Measurements from ENCODE around the gene RPS5.

GRCh38 chr19:58338825-58339558 is 48.1 kb upstream of the RPS5 start:
- no peak for TF ChIP-seq CTCF (IDR thresholded peaks at IDR 0.05; ENCODE audit: low read depth, low read length)
- no peak for TF ChIP-seq EZH2phosphoT487 (IDR thresholded peaks at IDR 0.05; ENCODE audit: low read depth)

Measured in OCI-LY3 (cell line).